Subcutaneous adipose tissue (tissue), 4 donors: ENCODE data around the gene TEX26. TPM values are rescaled to one million over a fixed set of nuclear protein-coding genes. Genes with fewer than 3 reads are reported as not detected.

ENCODE experiments used
- CTCF ChIP-seq: fragments of 450-650 bp; IDR thresholded peaks from one replicate; pipeline ENCODE4 v1.5.1; 2016; ENCODE audit warnings: low read depth, mild to moderate bottlenecking, control low read depth, antibody characterized with exemption, moderate library complexity
- total RNA-seq, 4 donors: library from RNA; depleted of rRNA; stranded (reverse); fragments of >200 nt; gene quantifications; one replicate each; pipeline ENCODE4 v1.1.0, GENCODE V29; 2016

Gene TEX26
- total RNA-seq: under 1 TPM in 1 of 4 donors, not detected in 3; 0.51 TPM

DNA sequence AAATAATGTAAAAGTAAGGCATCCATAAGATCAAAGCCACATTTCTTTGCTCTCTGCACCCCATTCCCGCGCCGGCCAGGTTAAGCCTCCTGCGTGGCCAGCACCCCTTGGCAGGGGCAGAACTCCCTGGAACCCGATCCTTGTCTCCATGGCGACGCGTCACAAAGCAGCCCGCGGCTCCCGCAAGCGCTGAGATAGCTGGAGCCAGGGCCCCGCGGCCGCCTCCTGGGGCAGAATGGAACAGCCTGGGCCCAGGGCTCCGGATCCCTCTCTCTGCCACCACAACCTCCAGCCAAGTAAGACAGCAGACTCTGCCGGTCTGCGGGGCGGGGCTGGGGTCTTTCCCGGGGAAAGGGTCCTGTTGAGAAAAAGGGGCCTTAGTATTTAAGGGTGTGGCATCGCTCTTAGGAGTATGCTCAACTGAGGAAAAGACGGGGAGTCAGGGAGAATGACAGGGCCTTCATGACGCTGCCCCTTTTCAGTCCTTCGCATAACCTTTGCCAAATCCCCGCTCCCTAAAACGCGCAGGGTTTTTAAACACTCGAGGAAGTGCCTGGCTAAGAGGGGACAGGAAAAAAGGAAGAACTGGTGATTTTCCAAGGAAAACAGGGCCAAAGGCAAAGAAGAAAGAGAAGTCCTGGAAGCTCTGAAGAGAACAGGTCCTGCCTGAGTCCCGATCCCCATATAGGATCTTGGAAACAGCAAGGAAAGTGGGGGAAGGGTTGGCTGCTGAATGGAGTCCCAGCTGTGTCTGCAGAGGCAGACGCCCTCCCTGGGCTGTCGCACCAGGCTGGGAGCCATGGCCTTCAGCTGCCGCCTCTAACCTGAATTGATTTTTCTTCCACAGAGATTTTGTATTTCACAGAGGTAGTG lies at the start of gene TEX26:
TSS of gene TEX26 (plus strand) at position 176 of the 873 bp plus-strand sequence. CDS start at position 236, 60 bp downstream.
- no peak for TF ChIP-seq CTCF

DNA sequence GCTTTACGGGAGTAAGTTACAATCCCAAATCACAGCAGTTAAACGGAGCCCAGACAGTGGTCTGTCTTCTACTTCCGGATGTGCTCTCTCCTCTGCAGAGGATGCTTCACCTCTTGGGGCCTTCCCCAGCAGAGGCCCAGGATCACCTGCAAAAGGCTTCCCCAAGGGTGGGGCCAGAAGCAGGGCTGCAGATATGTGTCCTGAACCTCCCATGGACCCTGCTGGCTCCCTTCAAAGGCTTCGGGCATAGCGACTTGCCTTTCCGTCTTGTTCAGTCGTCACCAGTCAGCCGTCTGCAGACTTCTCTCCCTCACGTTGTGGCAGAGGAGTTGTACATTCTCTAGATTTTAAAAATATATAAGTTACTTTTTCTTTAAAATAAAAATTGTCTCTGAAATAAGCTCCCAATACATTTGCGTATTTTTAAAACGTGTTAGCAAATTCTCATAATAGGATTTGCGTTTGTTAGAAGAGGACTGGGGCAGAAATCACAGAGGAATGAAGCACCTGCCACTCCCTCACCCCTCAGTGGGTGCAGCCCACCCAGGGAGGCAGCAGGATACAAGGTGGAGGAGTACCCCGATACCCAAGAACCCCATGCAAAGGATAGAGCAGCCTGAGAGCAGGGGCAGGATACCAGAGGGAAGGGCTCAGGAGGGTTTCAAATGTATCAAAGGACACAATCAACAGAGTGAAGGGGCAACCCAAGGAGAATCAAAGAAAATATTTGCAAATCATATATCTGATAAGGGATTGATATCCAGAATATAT lies 49.3 kb upstream of the TEX26 start:
- TF ChIP-seq CTCF: no peak

DNA sequence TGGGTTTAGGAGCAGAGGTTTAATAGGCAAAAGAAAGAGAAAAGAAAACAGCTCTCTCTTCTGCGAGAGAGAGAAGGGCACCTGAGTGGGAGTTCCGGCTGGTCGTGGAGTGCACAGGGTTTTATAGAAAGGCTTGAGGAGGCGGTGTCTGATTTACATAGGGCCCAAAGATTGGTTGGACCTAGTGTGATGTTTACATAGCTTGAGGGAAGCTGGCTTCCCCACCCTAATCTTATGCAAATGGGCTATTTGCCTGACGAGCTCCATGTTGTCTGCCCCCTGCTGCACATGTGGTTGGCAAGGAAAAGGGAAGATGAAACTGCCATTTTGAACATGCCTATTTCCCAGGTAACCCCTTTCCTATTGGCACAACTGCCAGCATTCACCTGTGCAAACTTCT lies 47.9 kb upstream of the TEX26 start:
- TF ChIP-seq CTCF: no peak

GRCh38 chr13:30889196-30889690 lies 43.2 kb upstream of the TEX26 start:
- TF ChIP-seq CTCF: no peak

DNA sequence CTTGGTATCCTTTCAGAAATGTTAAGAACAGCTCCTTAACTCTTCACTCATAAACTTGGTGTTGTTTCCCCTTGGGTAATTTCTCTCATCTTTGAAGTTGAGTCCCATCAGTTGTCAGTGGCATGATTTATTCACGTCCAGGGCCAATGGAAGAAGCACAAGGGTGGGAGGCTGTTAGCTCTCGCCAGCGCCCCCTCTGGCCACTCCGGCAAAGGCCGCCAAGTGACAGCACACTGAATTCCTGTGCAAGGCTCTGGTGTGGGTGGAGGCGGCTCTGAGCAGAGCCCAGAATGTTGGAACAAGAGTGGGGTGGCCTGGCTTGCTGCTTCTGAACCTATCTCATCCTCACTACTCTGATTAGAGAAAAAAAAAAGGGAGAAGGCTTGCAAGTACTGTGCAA lies 39.5 kb upstream of the TEX26 start:
- TF ChIP-seq CTCF: no peak

DNA sequence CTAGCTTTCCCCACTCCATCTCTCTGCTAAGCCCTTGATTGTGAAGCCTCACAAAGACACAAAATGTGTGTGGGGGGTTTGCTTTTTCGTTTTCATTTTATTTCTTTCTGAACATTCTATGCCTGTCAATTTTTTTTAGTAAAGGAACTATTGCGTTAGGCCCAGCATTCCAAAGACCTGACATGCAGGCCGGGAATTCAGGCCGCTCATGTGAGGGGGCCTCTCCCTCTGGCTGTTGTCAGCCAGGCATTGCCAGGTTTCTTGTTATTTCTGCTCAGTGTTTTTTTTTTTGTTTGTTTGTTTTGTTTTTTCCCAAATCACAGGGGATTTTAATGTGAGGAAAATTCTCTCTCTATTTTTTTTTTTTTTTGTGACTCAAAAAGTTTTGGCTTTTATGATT lies 36.7 kb upstream of the TEX26 start:
- no peak for TF ChIP-seq CTCF

- no peak for TF ChIP-seq CTCF
Observed at GRCh38 chr13:30898070-30898469, 34.4 kb upstream of the TEX26 start.
